Measurements from ENCODE around the gene FRMPD1. TPM values are rescaled to one million over a fixed set of nuclear protein-coding genes. Genes with fewer than 3 reads are reported as not detected.

The FRMPD1 gene
- total RNA-seq, 1 donor, result not detected

- Histone ChIP-seq H3K27me3 (ENCODE audit: insufficient read depth, low read length) (peaks cover 51% of the 10 kb centered on the region), H3K4me1 (ENCODE audit: insufficient read depth, low read length) (peaks cover 3% of the 10 kb centered on the region), H2AFZ (ENCODE audit: low read length) (no peak overlapping the region), H4K20me1 (ENCODE audit: insufficient read depth, low read length) (no peaks in the 10 kb centered on the region), H3K4me3 (ENCODE audit: insufficient read depth, low read length) (no peak overlapping the region), H3K36me3 (ENCODE audit: insufficient read depth, low read length) (no peaks in the 10 kb centered on the region), H3K4me2 (ENCODE audit: insufficient read depth, low read length) (no peak overlapping the region), H3K9me3 (ENCODE audit: low read depth, low read length) (no peaks in the 10 kb centered on the region), H3K79me2 (ENCODE audit: insufficient read depth, low read length) (no peaks in the 10 kb centered on the region), H3K27ac (ENCODE audit: low read depth, low read length) (no peak overlapping the region)
- DNase-seq (ENCODE audit: insufficient read length, low spot score, missing footprints), result no peak
- TF ChIP-seq, protein P1, sequence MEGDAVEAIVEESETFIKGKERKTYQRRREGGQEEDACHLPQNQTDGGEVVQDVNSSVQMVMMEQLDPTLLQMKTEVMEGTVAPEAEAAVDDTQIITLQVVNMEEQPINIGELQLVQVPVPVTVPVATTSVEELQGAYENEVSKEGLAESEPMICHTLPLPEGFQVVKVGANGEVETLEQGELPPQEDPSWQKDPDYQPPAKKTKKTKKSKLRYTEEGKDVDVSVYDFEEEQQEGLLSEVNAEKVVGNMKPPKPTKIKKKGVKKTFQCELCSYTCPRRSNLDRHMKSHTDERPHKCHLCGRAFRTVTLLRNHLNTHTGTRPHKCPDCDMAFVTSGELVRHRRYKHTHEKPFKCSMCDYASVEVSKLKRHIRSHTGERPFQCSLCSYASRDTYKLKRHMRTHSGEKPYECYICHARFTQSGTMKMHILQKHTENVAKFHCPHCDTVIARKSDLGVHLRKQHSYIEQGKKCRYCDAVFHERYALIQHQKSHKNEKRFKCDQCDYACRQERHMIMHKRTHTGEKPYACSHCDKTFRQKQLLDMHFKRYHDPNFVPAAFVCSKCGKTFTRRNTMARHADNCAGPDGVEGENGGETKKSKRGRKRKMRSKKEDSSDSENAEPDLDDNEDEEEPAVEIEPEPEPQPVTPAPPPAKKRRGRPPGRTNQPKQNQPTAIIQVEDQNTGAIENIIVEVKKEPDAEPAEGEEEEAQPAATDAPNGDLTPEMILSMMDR (IDR thresholded peaks at IDR 0.05; ENCODE audit: extremely low read depth, low read depth, low read length), result no peak
These were observed 79.5 kb downstream of the FRMPD1 start for GRCh38 chr9:37730256-37730655.

DNA sequence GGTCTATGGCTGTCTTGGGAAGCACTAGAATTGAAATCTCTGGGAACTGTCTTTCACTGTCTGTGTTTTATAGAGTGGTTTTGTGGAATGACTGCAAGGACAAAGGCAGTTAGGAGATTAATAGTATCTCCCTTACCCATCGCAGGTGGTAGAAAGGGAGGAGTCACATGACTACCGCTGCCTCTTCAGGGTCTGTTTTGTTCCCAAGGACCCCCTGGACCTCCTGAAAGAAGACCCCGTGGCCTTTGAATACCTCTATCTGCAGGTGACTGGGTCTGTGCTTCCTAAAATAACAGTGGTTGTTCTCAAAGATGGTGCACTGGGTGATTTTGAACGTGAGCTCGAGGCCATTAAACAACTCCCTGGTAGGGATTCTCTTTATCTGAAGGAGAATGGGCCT, 80.1 kb downstream of the FRMPD1 start:
- no peaks in the 10 kb centered on the region for H3K36me3 ChIP-seq (ENCODE audit: insufficient read depth, low read length)
- no peak overlapping the region for H3K4me2 ChIP-seq (ENCODE audit: insufficient read depth, low read length)
- H3K4me3 ChIP-seq (ENCODE audit: insufficient read depth, low read length), result no peak overlapping the region
- H4K20me1 ChIP-seq (ENCODE audit: insufficient read depth, low read length), result no peaks in the 10 kb centered on the region
- H3K9me3 ChIP-seq (ENCODE audit: low read depth, low read length), result no peaks in the 10 kb centered on the region
- no peak overlapping the region for H3K27ac ChIP-seq (ENCODE audit: low read depth, low read length)
- peaks cover 3% of the 10 kb centered on the region for H3K4me1 ChIP-seq (ENCODE audit: insufficient read depth, low read length)
- peaks cover 53% of the 10 kb centered on the region for H3K27me3 ChIP-seq (ENCODE audit: insufficient read depth, low read length)
- no peak for DNase-seq (ENCODE audit: insufficient read length, low spot score, missing footprints)
- H3K79me2 ChIP-seq (ENCODE audit: insufficient read depth, low read length), result no peaks in the 10 kb centered on the region
- TF ChIP-seq, protein P1 (IDR thresholded peaks at IDR 0.05; ENCODE audit: extremely low read depth, low read depth, low read length), result no peak
- no peak overlapping the region for H2AFZ ChIP-seq (ENCODE audit: low read length)

DNA sequence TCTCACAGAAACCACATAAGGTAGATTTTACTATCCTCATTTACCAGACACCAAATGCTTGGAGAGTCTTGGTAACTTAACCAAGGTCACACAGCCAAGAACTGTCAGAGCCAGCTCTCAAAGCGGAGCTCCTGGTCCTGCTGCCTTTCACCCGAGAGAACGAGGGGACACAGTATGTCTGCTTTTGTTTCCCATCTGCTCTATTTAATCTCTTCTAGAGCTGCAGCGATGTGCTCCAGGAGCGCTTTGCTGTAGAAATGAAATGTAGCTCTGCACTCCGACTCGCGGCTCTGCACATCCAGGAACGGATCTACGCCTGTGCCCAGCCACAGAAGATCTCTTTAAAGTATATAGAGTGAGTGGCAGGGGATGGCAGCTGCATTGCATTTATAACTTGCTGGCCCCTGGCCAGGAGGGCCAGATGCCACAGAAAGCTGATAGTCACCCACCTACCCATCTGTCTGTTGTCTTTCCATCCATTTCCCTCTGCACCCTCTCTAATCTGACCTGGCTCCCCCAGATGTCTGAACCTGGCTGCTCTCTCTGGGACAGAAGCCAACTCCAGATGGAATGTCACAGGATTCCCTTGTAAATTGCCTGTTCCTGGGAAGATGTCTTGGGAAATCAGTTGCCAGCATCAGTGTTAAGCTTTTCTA, 81.5 kb downstream of the FRMPD1 start:
- Histone ChIP-seq H4K20me1 (ENCODE audit: insufficient read depth, low read length) (no peaks in the 10 kb centered on the region), H3K79me2 (ENCODE audit: insufficient read depth, low read length) (no peaks in the 10 kb centered on the region), H3K27me3 (ENCODE audit: insufficient read depth, low read length) (peaks cover 59% of the 10 kb centered on the region), H3K27ac (ENCODE audit: low read depth, low read length) (no peak overlapping the region), H3K4me3 (ENCODE audit: insufficient read depth, low read length) (no peak overlapping the region), H3K36me3 (ENCODE audit: insufficient read depth, low read length) (no peaks in the 10 kb centered on the region), H3K9me3 (ENCODE audit: low read depth, low read length) (no peaks in the 10 kb centered on the region), H3K4me1 (ENCODE audit: insufficient read depth, low read length) (peaks cover 3% of the 10 kb centered on the region), H2AFZ (ENCODE audit: low read length) (no peak overlapping the region), H3K4me2 (ENCODE audit: insufficient read depth, low read length) (no peak overlapping the region)
- DNase-seq (ENCODE audit: insufficient read length, low spot score, missing footprints), result no peak
- TF ChIP-seq, protein P1 (IDR thresholded peaks at IDR 0.05; ENCODE audit: extremely low read depth, low read depth, low read length), result no peak

GRCh38 chr9:37732952-37733351, 82.2 kb downstream of the FRMPD1 start:
- TF ChIP-seq, protein P1 (IDR thresholded peaks at IDR 0.05; ENCODE audit: extremely low read depth, low read depth, low read length), result no peak
- DNase-seq (ENCODE audit: insufficient read length, low spot score, missing footprints), result no peak
- H3K27me3 ChIP-seq (ENCODE audit: insufficient read depth, low read length), result peaks cover 57% of the 10 kb centered on the region

More at GRCh38 chr9:37732952-37733351, 82.2 kb downstream of the FRMPD1 start:
- Histone ChIP-seq H3K27ac (ENCODE audit: low read depth, low read length) (no peak overlapping the region), H3K79me2 (ENCODE audit: insufficient read depth, low read length) (no peaks in the 10 kb centered on the region), H3K36me3 (ENCODE audit: insufficient read depth, low read length) (no peaks in the 10 kb centered on the region), H4K20me1 (ENCODE audit: insufficient read depth, low read length) (no peaks in the 10 kb centered on the region), H3K9me3 (ENCODE audit: low read depth, low read length) (no peaks in the 10 kb centered on the region), H3K4me2 (ENCODE audit: insufficient read depth, low read length) (no peak overlapping the region), H2AFZ (ENCODE audit: low read length) (no peak overlapping the region), H3K4me3 (ENCODE audit: insufficient read depth, low read length) (no peak overlapping the region), H3K4me1 (ENCODE audit: insufficient read depth, low read length) (peaks cover 3% of the 10 kb centered on the region)

Measured in osteoblast (primary cell).